GM18858 (cell line): ENCODE results near the gene CTBP2.

Source experiments
- ATAC-seq: cut with Tn5 transposase; IDR thresholded peaks from one replicate; pipeline ENCODE4 v1.9.1; 2021; ENCODE audit not compliant: unreplicated experiment

CTBP2 gene

GRCh38 chr10:124956764-124957163, 203.6 kb downstream of the CTBP2 start:
- no peak for ATAC-seq

- ATAC-seq: no peak
These were observed 204.5 kb downstream of the CTBP2 start for GRCh38 chr10:124955868-124956267.

- no peak for ATAC-seq
These were observed 205.1 kb downstream of the CTBP2 start for GRCh38 chr10:124955243-124955642.

GRCh38 chr10:124953421-124953820, 206.9 kb downstream of the CTBP2 start:
- no peak for ATAC-seq

GRCh38 chr10:124952123-124952522, 208.2 kb downstream of the CTBP2 start:
- ATAC-seq: no peak

- ATAC-seq: no peak
These were observed 210.8 kb downstream of the CTBP2 start for GRCh38 chr10:124949543-124949942.

GRCh38 chr10:124946945-124947344, 213.4 kb downstream of the CTBP2 start:
- no peak for ATAC-seq

GRCh38 chr10:124944982-124945381, 215.4 kb downstream of the CTBP2 start:
- ATAC-seq: no peak

GRCh38 chr10:124943301-124944092, 216.9 kb downstream of the CTBP2 start:
- ATAC-seq: no peak

- ATAC-seq: no peak
These were observed 217.8 kb downstream of the CTBP2 start for GRCh38 chr10:124942317-124943169.

- ATAC-seq: no peak
These were observed 218.5 kb downstream of the CTBP2 start, which contains the start of gene ZRANB1 for GRCh38 chr10:124941823-124942222. Gene ZRANB1, plus strand, starts transcription at chr10:124942123. Its CDS starts 371 bp downstream, at chr10:124942494.

- no peak for ATAC-seq
These were observed 221.1 kb downstream of the CTBP2 start for GRCh38 chr10:124939290-124939689.

GRCh38 chr10:124936813-124937212, 223.6 kb downstream of the CTBP2 start:
- ATAC-seq: no peak

GRCh38 chr10:124935946-124936345, 224.4 kb downstream of the CTBP2 start:
- no peak for ATAC-seq
